ENCODE results near the gene DYNC1LI1. TPM values are rescaled to one million over a fixed set of nuclear protein-coding genes. Genes with fewer than 3 reads are reported as not detected.

DYNC1LI1 gene
- total RNA-seq, 8 experiments from 2014 or later: 31.2 to 79.8 (median 66.4) TPM

- 36 to 96% (median 73%) methylated on average over 2 to 7 of the region's 7 CpGs; no CpG with 5 or more reads in 1 of the 10 experiments for WGBS, 10 experiments
- ATAC-seq (replicated peaks in 6 of 8): peak in 1 of 8 experiments; percentile 51
- in situ Hi-C loops (cut with MboI; ENCODE audit: low pct_unique_long_range_greater_than_20kb in 2 of 9, low sequenced_read_pairs in 9 of 9, unreplicated experiment in 9 of 9): loop anchor here in 4 of 9 experiments (10.0 to 25.0 kb wide), 2 partner anchors 154 to 156 kb away; no protein-coding TSS in a partner anchor
Measured at GRCh38 chr3:32508711-32509110, 61.9 kb downstream of the DYNC1LI1 start.

DNA sequence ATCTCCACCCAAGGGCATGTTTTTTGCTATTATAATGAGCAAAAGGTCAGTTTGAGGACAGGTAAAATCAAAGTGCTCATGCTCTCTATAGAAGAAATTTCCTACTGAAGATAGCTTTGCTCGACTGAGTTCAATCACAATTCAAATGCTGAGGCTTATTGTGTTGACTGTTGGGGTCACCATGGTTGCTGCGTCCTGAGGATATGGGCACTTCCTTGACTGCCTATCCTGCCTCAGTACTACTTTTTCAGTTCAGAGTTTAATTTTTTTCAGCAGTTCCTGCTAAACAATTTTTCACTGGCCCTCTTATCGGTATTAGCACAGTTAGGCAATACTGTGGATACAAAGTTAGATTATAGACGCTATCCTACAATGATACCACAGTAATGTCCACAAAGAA lies 64.2 kb downstream of the DYNC1LI1 start:
- WGBS, 10 experiments: 69 to 93% (median 80%) methylated on average over 2 to 4 of the region's 4 CpGs; no CpG with 5 or more reads in 3 of the 10 experiments
- H3K4me3 ChIP-seq: no peak overlapping the region
- no peak for ATAC-seq (replicated peaks in 6 of 8)
- H3K27ac ChIP-seq: no peak overlapping the region
- in situ Hi-C loops (cut with MboI; ENCODE audit: low pct_unique_long_range_greater_than_20kb in 2 of 9, low sequenced_read_pairs in 9 of 9, unreplicated experiment in 9 of 9): loop anchor here in 4 of 9 experiments (10.0 to 25.0 kb wide), 2 partner anchors 156 to 158 kb away; no protein-coding TSS in a partner anchor
- peaks cover 0 to 2% of the 10 kb centered on the region in 2 donors for H3K4me1 ChIP-seq (replicated peaks in 1 of 2)

More at GRCh38 chr3:32508711-32509110, 61.9 kb downstream of the DYNC1LI1 start:
- Histone ChIP-seq H3K27ac (no peak overlapping the region), H3K4me1 (replicated peaks in 1 of 2) (peaks cover 0 to 2% of the 10 kb centered on the region in 2 donors), H3K4me3 (no peak overlapping the region)

- peaks cover 0 to 8% of the 10 kb centered on the region in 2 donors for H3K4me1 ChIP-seq (replicated peaks in 1 of 2)
- no peak overlapping the region for H3K27ac ChIP-seq
- H3K4me3 ChIP-seq: peak overlapping the region; percentile 82 to 97 (median 90)
- 0 to 38% (median 6%) methylated on average over 1 to 5 of the region's 6 CpGs for WGBS, 10 experiments
- in situ Hi-C loops (cut with MboI; ENCODE audit: low pct_unique_long_range_greater_than_20kb in 2 of 9, low sequenced_read_pairs in 9 of 9, unreplicated experiment in 9 of 9): loop anchor here in 4 of 9 experiments (10.0 to 25.0 kb wide), 2 partner anchors 159 to 162 kb away; no protein-coding TSS in a partner anchor
- ATAC-seq (replicated peaks in 6 of 8): no peak
Measured at GRCh38 chr3:32502946-32503286, 67.7 kb downstream of the DYNC1LI1 start.

GRCh38 chr3:32502118-32502945 lies 68.3 kb downstream of the DYNC1LI1 start, which contains the start of gene CMTM6:
CMTM6 (minus strand) TSS chr3:32502852; CDS start chr3:32502745, 107 bp downstream.
- Histone ChIP-seq H3K4me3 (peak within 1 kb of the TSS; percentile 82 to 97 (median 90)), H3K27ac (peak within 1 kb of the TSS; percentile 37 to 78), H3K4me1 (replicated peaks in 1 of 2) (peaks cover 0 to 8% of the 10 kb centered on the region in 2 donors)
- ATAC-seq (replicated peaks in 6 of 8): peak; percentile 81 to 93 (median 90)
- in situ Hi-C loops (cut with MboI; ENCODE audit: low pct_unique_long_range_greater_than_20kb in 2 of 9, low sequenced_read_pairs in 9 of 9, unreplicated experiment in 9 of 9): loop anchor here in 4 of 9 experiments (10.0 to 25.0 kb wide), 2 partner anchors 160 to 162 kb away; no protein-coding TSS in a partner anchor
- WGBS, 10 experiments: 0% methylated on average over 1 to 17 of the region's 61 CpGs; no CpG with 5 or more reads in 3 of the 10 experiments

- in situ Hi-C loops (cut with MboI; ENCODE audit: low pct_unique_long_range_greater_than_20kb in 2 of 9, low sequenced_read_pairs in 9 of 9, unreplicated experiment in 9 of 9): loop anchor here in 4 of 9 experiments (10.0 to 25.0 kb wide), 2 partner anchors 161 to 163 kb away; no protein-coding TSS in a partner anchor
- Histone ChIP-seq H3K4me1 (replicated peaks in 1 of 2) (peaks cover 0 to 8% of the 10 kb centered on the region in 2 donors), H3K4me3 (peak overlapping the region; percentile 82 to 97 (median 90)), H3K27ac (no peak overlapping the region)
- no peak for ATAC-seq (replicated peaks in 6 of 8)
- WGBS, 10 experiments: 0 to 11% (median 0%) methylated on average over 1 to 4 of the region's 4 CpGs; no CpG with 5 or more reads in 1 of the 10 experiments
Measured at GRCh38 chr3:32501783-32502117, 68.9 kb downstream of the DYNC1LI1 start.

- 44 to 77% (median 58%) methylated on average over 6 to 25 of the region's 25 CpGs for WGBS, 10 experiments
- Histone ChIP-seq H3K4me3 (peak overlapping the region; percentile 82 to 97 (median 90)), H3K27ac (no peak overlapping the region), H3K4me1 (replicated peaks in 1 of 2) (peaks cover 0 to 8% of the 10 kb centered on the region in 2 donors)
- no peak for ATAC-seq (replicated peaks in 6 of 8)
- in situ Hi-C loops (cut with MboI; ENCODE audit: low pct_unique_long_range_greater_than_20kb in 2 of 9, low sequenced_read_pairs in 9 of 9, unreplicated experiment in 9 of 9): loop anchor here in 4 of 9 experiments (10.0 to 25.0 kb wide), 2 partner anchors 161 to 164 kb away; no protein-coding TSS in a partner anchor
Measured at GRCh38 chr3:32500880-32501782, 69.5 kb downstream of the DYNC1LI1 start.

- H3K27ac ChIP-seq: no peak overlapping the region
- no peak for ATAC-seq (replicated peaks in 6 of 8)
- in situ Hi-C loops (cut with MboI; ENCODE audit: low pct_unique_long_range_greater_than_20kb in 2 of 9, low sequenced_read_pairs in 9 of 9, unreplicated experiment in 9 of 9): loop anchor here in 4 of 9 experiments (10.0 to 25.0 kb wide), 2 partner anchors 162 to 165 kb away; no protein-coding TSS in a partner anchor
- H3K4me1 ChIP-seq (replicated peaks in 1 of 2): peaks cover 0 to 8% of the 10 kb centered on the region in 2 donors
- H3K4me3 ChIP-seq: no peak overlapping the region
- 51 to 94% (median 79%) methylated on average over 1 to 2 of the region's 2 CpGs; no CpG with 5 or more reads in 2 of the 10 experiments for WGBS, 10 experiments
Measured at GRCh38 chr3:32500231-32500630, 70.4 kb downstream of the DYNC1LI1 start.

DNA sequence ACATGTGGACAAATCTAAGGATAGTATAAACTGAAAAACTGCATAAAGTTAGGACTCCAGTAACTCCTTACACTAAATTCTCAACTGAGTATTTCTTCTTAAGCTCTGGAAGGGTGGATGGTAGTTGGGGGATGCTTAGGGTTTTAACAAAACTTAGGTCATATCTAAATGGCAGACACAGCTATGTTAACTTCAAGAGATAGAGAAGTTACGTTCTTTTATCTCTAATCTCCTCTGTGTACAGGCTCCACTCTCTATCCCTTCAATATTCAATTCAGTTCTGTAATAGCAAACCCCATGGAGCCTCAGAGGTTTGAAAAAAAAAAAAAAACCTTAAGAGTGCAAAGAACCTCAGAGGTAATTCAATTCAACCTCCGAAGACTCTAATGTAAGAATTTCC lies 71.1 kb downstream of the DYNC1LI1 start:
- 71 to 100% (median 100%) methylated on average over 1 to 2 of the region's 2 CpGs; no CpG with 5 or more reads in 2 of the 10 experiments for WGBS, 10 experiments
- in situ Hi-C loops (cut with MboI; ENCODE audit: low pct_unique_long_range_greater_than_20kb in 2 of 9, low sequenced_read_pairs in 9 of 9, unreplicated experiment in 9 of 9): no loop called here
- H3K4me1 ChIP-seq (replicated peaks in 1 of 2): peaks cover 0 to 8% of the 10 kb centered on the region in 2 donors
- no peak overlapping the region for H3K4me3 ChIP-seq
- no peak for ATAC-seq (replicated peaks in 6 of 8)
- H3K27ac ChIP-seq: no peak overlapping the region

- WGBS, 10 experiments: 83 to 100% (median 96%) methylated on average over 1 to 3 of the region's 3 CpGs; no CpG with 5 or more reads in 1 of the 10 experiments
- ATAC-seq (replicated peaks in 6 of 8): no peak
- Histone ChIP-seq H3K27ac (no peak overlapping the region), H3K4me1 (replicated peaks in 1 of 2) (peaks cover 0 to 8% of the 10 kb centered on the region in 2 donors), H3K4me3 (no peak overlapping the region)
- in situ Hi-C loops (cut with MboI; ENCODE audit: low pct_unique_long_range_greater_than_20kb in 2 of 9, low sequenced_read_pairs in 9 of 9, unreplicated experiment in 9 of 9): no loop called here
Measured at GRCh38 chr3:32498992-32499391, 71.7 kb downstream of the DYNC1LI1 start.

DNA sequence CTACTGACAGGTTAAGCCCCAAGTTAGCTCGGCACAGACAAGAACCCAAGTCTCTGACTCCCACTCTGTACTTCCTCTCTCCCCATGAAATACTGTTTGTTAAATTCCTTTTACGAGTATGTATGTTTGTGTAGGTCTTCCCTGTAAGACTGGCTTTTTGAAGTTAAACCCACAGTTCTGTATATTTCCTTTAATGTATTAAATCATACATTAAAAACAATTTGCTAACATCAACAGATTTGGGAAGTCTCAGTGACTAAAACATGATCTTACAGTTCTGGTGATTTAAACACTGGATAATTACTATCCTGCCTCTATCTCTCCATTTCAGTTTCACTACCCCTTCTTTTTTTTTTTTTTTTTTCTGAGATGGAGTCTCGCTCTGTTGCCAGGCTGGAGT lies 72.4 kb downstream of the DYNC1LI1 start:
- 92 to 100% (median 100%) methylated on average over 1 to 2 of the region's 3 CpGs; no CpG with 5 or more reads in 1 of the 10 experiments for WGBS, 10 experiments
- in situ Hi-C loops (cut with MboI; ENCODE audit: low pct_unique_long_range_greater_than_20kb in 2 of 9, low sequenced_read_pairs in 9 of 9, unreplicated experiment in 9 of 9): no loop called here
- no peak for ATAC-seq (replicated peaks in 6 of 8)

GRCh38 chr3:32495609-32496008 lies 75.0 kb downstream of the DYNC1LI1 start:
- in situ Hi-C loops (cut with MboI; ENCODE audit: low pct_unique_long_range_greater_than_20kb in 2 of 9, low sequenced_read_pairs in 9 of 9, unreplicated experiment in 9 of 9): no loop called here
- no peak for ATAC-seq (replicated peaks in 6 of 8)
- Histone ChIP-seq H3K4me3 (no peak overlapping the region), H3K4me1 (replicated peaks in 1 of 2) (peaks cover 0 to 4% of the 10 kb centered on the region in 2 donors), H3K27ac (no peak overlapping the region)
- WGBS, 10 experiments: 94 to 100% (median 95%) methylated on average over 2 of the region's 2 CpGs; no CpG with 5 or more reads in 7 of the 10 experiments

More for the DNA sequence above, 72.4 kb downstream of the DYNC1LI1 start:
- Histone ChIP-seq H3K4me1 (replicated peaks in 1 of 2) (peaks cover 0 to 8% of the 10 kb centered on the region in 2 donors), H3K4me3 (no peak overlapping the region), H3K27ac (no peak overlapping the region)

DNA sequence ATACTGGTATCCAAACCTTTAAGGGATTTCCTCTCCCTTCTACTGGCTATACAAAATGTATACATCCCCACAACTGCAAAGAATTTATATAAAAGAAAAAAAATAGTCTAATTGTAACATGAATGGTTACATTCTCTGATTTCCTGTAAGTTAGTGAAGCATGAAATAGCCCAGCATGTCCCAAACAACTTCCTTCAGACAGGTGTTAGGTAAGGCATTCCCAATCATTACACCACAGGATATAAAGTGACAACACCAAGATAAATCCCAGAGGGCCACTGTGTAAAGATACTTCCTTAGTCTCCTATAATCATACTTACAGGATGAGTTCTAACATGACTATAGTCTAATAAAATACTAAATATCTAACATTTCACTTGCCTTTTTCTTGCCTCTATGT lies 75.6 kb downstream of the DYNC1LI1 start:
- H3K4me1 ChIP-seq (replicated peaks in 1 of 2): peaks cover 0 to under 1% of the 10 kb centered on the region in 2 donors
- peak in 1 of 8 experiments; percentile 6 for ATAC-seq (replicated peaks in 6 of 8)
- no peak overlapping the region for H3K4me3 ChIP-seq
- in situ Hi-C loops (cut with MboI; ENCODE audit: low pct_unique_long_range_greater_than_20kb in 2 of 9, low sequenced_read_pairs in 9 of 9, unreplicated experiment in 9 of 9): no loop called here
- no peak overlapping the region for H3K27ac ChIP-seq
